CD14-positive monocyte (primary cell): ENCODE measurements around the gene KRTAP4-6. TPM values are rescaled to one million over a fixed set of nuclear protein-coding genes. Genes with fewer than 3 reads are reported as not detected.
"Not testable (repeated sequence)": the region's sequence is repeated elsewhere in the genome, so short reads cannot be mapped to it uniquely, and the experiment has no call there.

ENCODE experiments used
- DNase-seq, 3 donors: peaks; one replicate each; pipeline ENCODE4 v3.0.0-alpha.2; 2011 to 2022
- H2AFZ ChIP-seq: 2 replicates; pipeline ENCODE4 v1.6.0; 2012; ENCODE audit warnings: mild to moderate bottlenecking, low read depth, low read length, inconsistent platforms; ENCODE audit not compliant: insufficient read depth, poor library complexity, severe bottlenecking
- H3K27ac ChIP-seq, 2 donors: 1 replicate in 1 of 2; 2 replicates in 1 of 2; pipeline ENCODE4 v1.5.1; 2012 to 2013; ENCODE audit warnings: low read length in 2 of 2, control low read depth in 1 of 2, inconsistent platforms in 1 of 2, low read depth in 1 of 2, mild to moderate bottlenecking in 1 of 2
- H3K27me3 ChIP-seq, 2 donors: one replicate each; pipeline versions ENCODE4 v1.6.0 to v1.6.1; 2011 to 2013; ENCODE audit warnings: low read length in 2 of 2; ENCODE audit not compliant: control insufficient read depth in 2 of 2, insufficient read depth in 2 of 2
- H3K36me3 ChIP-seq, 2 donors: replicated peaks in 1 of 2; 1 replicate in 1 of 2; 2 replicates in 1 of 2; pipeline versions ENCODE4 v1.5.1 to v1.6.1; 2012 to 2013; ENCODE audit warnings: low read length in 2 of 2, control low read depth in 1 of 2, inconsistent platforms in 1 of 2, mild to moderate bottlenecking in 1 of 2; ENCODE audit not compliant: insufficient read depth in 2 of 2, control insufficient read depth in 1 of 2
- H3K4me1 ChIP-seq, 2 donors: 1 replicate in 1 of 2; 2 replicates in 1 of 2; pipeline versions ENCODE4 v1.5.1 to v1.6.1; 2012 to 2013; ENCODE audit warnings: low read length in 2 of 2, control low read depth in 1 of 2, inconsistent platforms in 1 of 2, mild to moderate bottlenecking in 1 of 2, moderate library complexity in 1 of 2; ENCODE audit not compliant: insufficient read depth in 2 of 2, control insufficient read depth in 1 of 2
- H3K4me2 ChIP-seq: replicated peaks from 2 replicates; pipeline ENCODE3; 2012; ENCODE audit warnings: low read length, moderate library complexity, mild to moderate bottlenecking; ENCODE audit not compliant: poor library complexity, severe bottlenecking; ENCODE audit errors: extremely low read depth
- H3K4me3 ChIP-seq, 3 experiments: fragments of 200-600 bp in 1 of 3; sonication (generic) in 1 of 3; replicated peaks in 1 of 3; 1 replicate in 2 of 3; 2 replicates in 1 of 3; pipeline ENCODE4 v1.5.1; 2011 to 2013; ENCODE audit warnings: low read length in 3 of 3, mild to moderate bottlenecking in 3 of 3, control low read depth in 2 of 3, low read depth in 2 of 3, inconsistent platforms in 1 of 3, moderate library complexity in 1 of 3
- H3K79me2 ChIP-seq: 2 replicates; pipeline ENCODE4 v1.6.0; 2012; ENCODE audit warnings: mild to moderate bottlenecking, control low read depth, inconsistent platforms, low read length, moderate library complexity; ENCODE audit not compliant: insufficient read depth
- H3K9ac ChIP-seq: 2 replicates; pipeline ENCODE4 v1.6.0; 2017; ENCODE audit warnings: low read length, mild to moderate bottlenecking; ENCODE audit not compliant: insufficient read depth, poor library complexity, severe bottlenecking
- H3K9me3 ChIP-seq, 2 donors: replicated peaks in 1 of 2; 1 replicate in 1 of 2; 2 replicates in 1 of 2; pipeline versions ENCODE4 v1.5.1 to v1.6.1; 2012 to 2013; ENCODE audit warnings: low read length in 2 of 2, control low read depth in 1 of 2; ENCODE audit not compliant: control insufficient read depth in 1 of 2, insufficient read depth in 1 of 2
- H4K20me1 ChIP-seq: 2 replicates; pipeline ENCODE4 v1.6.0; 2012; ENCODE audit warnings: mild to moderate bottlenecking, low read length, control low read depth, moderate library complexity; ENCODE audit not compliant: insufficient read depth
- H3K27ac Mint-ChIP-seq, 7 donors: one replicate each; pipeline ENCODE4 v1.8.0; 2020; ENCODE audit warnings: mild to moderate bottlenecking in 7 of 7, mixed read lengths in 7 of 7, moderate library complexity in 6 of 7, inconsistent platforms in 2 of 7
- H3K27me3 Mint-ChIP-seq, 3 donors: one replicate each; pipeline ENCODE4 v1.8.0; 2021 to 2022; ENCODE audit warnings: low read depth in 3 of 3, mild to moderate bottlenecking in 3 of 3, mixed read lengths in 3 of 3, moderate library complexity in 3 of 3, inconsistent platforms in 1 of 3
- H3K36me3 Mint-ChIP-seq, 2 donors: one replicate each; pipeline ENCODE4 v1.8.0; 2020; ENCODE audit warnings: mixed read lengths in 2 of 2, inconsistent platforms in 1 of 2, mild to moderate bottlenecking in 1 of 2
- H3K4me1 Mint-ChIP-seq: one replicate; pipeline ENCODE4 v1.8.0; 2020; ENCODE audit warnings: mild to moderate bottlenecking, mixed read lengths
- H3K4me3 Mint-ChIP-seq, 2 donors: one replicate each; pipeline ENCODE4 v1.8.0; 2020; ENCODE audit warnings: mild to moderate bottlenecking in 2 of 2, mixed read lengths in 2 of 2, moderate library complexity in 1 of 2
- H3K9me3 Mint-ChIP-seq, 7 donors: one replicate each; pipeline ENCODE4 v1.8.0; 2020 to 2022; ENCODE audit warnings: mixed read lengths in 7 of 7, mild to moderate bottlenecking in 6 of 7, moderate library complexity in 6 of 7, inconsistent platforms in 2 of 7
- WGBS: methylation state at CpG from one replicate; pipeline ENCODE4 v1.1.5; 2013; ENCODE audit warnings: missing lambda C conversion rate; ENCODE audit not compliant: insufficient coverage; 5-methylcytosine and 5-hydroxymethylcytosine counted together
- intact Hi-C, 2 donors: fragments of 100-400 bp; cut with micrococcal nuclease; formaldehyde crosslinking; loops; one replicate each; pipeline versions ENCODE4 v1.15.0 to v1.15.1; 2023
- polyA plus RNA-seq, 3 donors: library from polyadenylated mRNA; depleted of rRNA in 1 of 3; unstranded in 2 of 3; stranded (reverse) in 1 of 3; fragments of 300-500 nt in 2 of 3; fragments of >200 nt in 1 of 3; fragmentation: Illumina TruSeq in 2 of 3; gene quantifications; 1 replicate in 2 of 3; 2 replicates in 1 of 3; pipeline ENCODE4 v1.2.3, GENCODE V29; 2012 to 2021
- TF ChIP-seq, protein P1 (sequence below): fragments of 200-600 bp; IDR thresholded peaks from one replicate; pipeline ENCODE4 v1.8.0; 2022; ENCODE audit warnings: antibody characterized with exemption, mild to moderate bottlenecking

Gene KRTAP4-6
- polyA plus RNA-seq, 3 donors, result not detected

DNA sequence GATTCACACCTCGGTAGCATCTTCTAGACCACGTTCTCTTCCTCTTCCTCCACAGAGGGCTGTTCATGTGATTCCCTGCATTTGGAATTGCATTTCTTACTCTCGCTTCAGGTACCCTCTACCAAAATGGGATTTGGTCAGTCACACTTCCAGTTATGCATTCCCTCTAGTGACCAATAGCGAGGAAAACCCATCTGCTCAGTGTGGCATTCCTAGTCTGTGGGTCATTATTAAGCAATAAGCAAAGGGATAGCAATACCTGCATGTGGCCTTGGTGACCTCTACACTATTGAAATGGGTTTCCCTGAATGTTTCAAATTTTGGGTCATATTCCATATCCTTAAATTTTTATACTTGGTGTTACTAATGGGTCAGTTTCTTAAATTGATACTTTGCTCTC, 9.7 kb upstream of the KRTAP4-6 start:
- H3K36me3 Mint-ChIP-seq, result no peaks in the 10 kb centered on the region
- Histone ChIP-seq H3K9ac (no peak overlapping the region), H3K79me2 (no peaks in the 10 kb centered on the region), H3K4me2 (no peak overlapping the region), H3K9me3 (no peaks in the 10 kb centered on the region), H3K4me1 (no peaks in the 10 kb centered on the region), H3K36me3 (no peaks in the 10 kb centered on the region), H4K20me1 (no peaks in the 10 kb centered on the region), H2AFZ (no peak overlapping the region), H3K4me3 (no peak overlapping the region), H3K27me3 (no peaks in the 10 kb centered on the region), H3K27ac (no peak overlapping the region)
- H3K4me1 Mint-ChIP-seq, result no peaks in the 10 kb centered on the region
- no peak overlapping the region for H3K27ac Mint-ChIP-seq
- 79% methylated on average over 3 of the region's 4 CpGs for WGBS
- intact Hi-C loops, result no loop called here
- no peak for DNase-seq
- H3K9me3 Mint-ChIP-seq, result peaks cover 0 to 3% (median under 1%) of the 10 kb centered on the region in 7 donors
- TF ChIP-seq, protein P1, sequence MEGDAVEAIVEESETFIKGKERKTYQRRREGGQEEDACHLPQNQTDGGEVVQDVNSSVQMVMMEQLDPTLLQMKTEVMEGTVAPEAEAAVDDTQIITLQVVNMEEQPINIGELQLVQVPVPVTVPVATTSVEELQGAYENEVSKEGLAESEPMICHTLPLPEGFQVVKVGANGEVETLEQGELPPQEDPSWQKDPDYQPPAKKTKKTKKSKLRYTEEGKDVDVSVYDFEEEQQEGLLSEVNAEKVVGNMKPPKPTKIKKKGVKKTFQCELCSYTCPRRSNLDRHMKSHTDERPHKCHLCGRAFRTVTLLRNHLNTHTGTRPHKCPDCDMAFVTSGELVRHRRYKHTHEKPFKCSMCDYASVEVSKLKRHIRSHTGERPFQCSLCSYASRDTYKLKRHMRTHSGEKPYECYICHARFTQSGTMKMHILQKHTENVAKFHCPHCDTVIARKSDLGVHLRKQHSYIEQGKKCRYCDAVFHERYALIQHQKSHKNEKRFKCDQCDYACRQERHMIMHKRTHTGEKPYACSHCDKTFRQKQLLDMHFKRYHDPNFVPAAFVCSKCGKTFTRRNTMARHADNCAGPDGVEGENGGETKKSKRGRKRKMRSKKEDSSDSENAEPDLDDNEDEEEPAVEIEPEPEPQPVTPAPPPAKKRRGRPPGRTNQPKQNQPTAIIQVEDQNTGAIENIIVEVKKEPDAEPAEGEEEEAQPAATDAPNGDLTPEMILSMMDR, result no peak
- no peak overlapping the region for H3K4me3 Mint-ChIP-seq
- peaks cover 2 to 8% (median 4%) of the 10 kb centered on the region in 3 donors for H3K27me3 Mint-ChIP-seq

DNA sequence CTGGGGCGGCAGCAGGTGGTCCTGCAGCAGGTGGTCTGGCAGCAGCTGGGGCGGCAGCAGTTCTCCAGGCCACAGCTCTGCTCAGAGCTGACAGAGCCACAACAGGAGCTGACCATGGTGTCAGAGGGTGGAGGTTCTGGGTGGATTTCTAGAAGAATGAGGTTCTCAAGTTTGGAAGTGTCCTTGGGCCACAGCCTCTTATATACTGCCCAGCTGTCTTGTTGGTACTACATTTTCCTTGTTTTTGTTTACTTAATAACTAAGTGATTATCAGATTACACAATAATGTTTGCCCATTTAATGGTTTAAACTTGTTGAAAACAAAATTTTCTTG, 9.3 kb upstream of the KRTAP4-6 start, which contains the start of gene KRTAP4-5:
KRTAP4-5 (minus strand) TSS at position 174 of the 334 bp plus-strand sequence; CDS start at position 116, 58 bp downstream.
- H3K36me3 ChIP-seq, result no peaks in the 10 kb centered on the region
- H3K27ac ChIP-seq, result no peak within 1 kb of the TSS
- Mint-ChIP-seq H3K27me3 (peaks cover 3 to 8% (median 4%) of the 10 kb centered on the region in 3 donors), H3K4me1 (no peaks in the 10 kb centered on the region), H3K27ac (no peak within 1 kb of the TSS), H3K4me3 (no peak within 1 kb of the TSS), H3K9me3 (peaks cover 0 to 4% (median 2%) of the 10 kb centered on the region in 7 donors), H3K36me3 (no peaks in the 10 kb centered on the region)
- no peak within 1 kb of the TSS for H3K9ac ChIP-seq
- H3K79me2 ChIP-seq, result no peaks in the 10 kb centered on the region
- no peak for DNase-seq
- H3K4me1 ChIP-seq, result no peaks in the 10 kb centered on the region
- no peaks in the 10 kb centered on the region for H3K9me3 ChIP-seq
- TF ChIP-seq, protein P1, result no peak
- no peaks in the 10 kb centered on the region for H4K20me1 ChIP-seq
- 100% methylated on average over 2 of the region's 2 CpGs for WGBS
- H3K4me3 ChIP-seq, result no peak within 1 kb of the TSS
- no peak within 1 kb of the TSS for H3K4me2 ChIP-seq
- H2AFZ ChIP-seq, result no peak within 1 kb of the TSS
- intact Hi-C loops, result no loop called here
- H3K27me3 ChIP-seq, result no peaks in the 10 kb centered on the region

DNA sequence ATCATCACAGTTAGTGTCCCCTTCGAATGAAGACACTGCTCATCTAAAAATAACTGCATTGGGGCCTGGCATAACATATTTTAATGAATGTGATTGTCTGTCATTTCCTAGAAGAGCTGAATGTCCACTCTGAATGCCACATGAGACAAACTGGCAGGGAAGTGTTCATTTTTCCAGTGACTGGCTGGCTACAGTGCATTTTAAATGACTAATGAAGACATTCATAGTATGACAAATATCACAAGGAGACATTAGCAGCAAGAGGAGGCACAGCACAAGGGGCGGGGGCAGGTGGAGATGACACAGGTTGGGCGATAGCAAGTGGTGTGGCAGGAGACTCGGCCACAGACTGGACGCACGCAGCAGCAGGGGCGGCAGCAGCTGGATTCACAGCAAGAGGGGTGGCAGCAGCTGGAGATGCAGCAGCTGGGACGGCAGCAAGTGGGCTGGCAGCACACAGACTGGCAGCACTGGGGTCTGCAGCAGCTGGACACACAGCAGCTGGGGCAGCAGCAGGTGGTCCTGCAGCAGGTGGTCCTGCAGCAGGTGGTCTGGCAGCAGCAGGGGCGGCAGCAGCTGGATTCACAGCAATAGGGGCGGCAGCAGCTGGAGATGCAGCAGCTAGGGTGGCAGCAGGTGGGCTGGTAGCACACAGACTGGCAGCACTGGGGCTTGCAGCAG, 8.8 kb upstream of the KRTAP4-6 start:
- H3K4me1 ChIP-seq, H3K36me3 Mint-ChIP-seq, H3K27ac ChIP-seq, H3K4me3 ChIP-seq, H3K4me1 Mint-ChIP-seq, H3K9me3 Mint-ChIP-seq, H3K27me3 Mint-ChIP-seq, DNase-seq, H3K27ac Mint-ChIP-seq, H3K9ac ChIP-seq, H2AFZ ChIP-seq, H3K4me3 Mint-ChIP-seq, H3K36me3 ChIP-seq, H3K79me2 ChIP-seq, H3K4me2 ChIP-seq, H4K20me1 ChIP-seq, H3K27me3 ChIP-seq, H3K9me3 ChIP-seq, intact Hi-C loops: not testable (repeated sequence)
- WGBS, result 86% methylated on average over 6 of the region's 10 CpGs
